T-helper 1 cell treated with Interleukin-12 subunit alpha and Interleukin-12 subunit beta and Interleukin-4 antibody, amounts not matched to agents 30 ng/mL and 1 ng/mL, for 36 hours (primary cell): Measurements from ENCODE around the gene JAG1. TPM values are rescaled to one million over a fixed set of nuclear protein-coding genes. Genes with fewer than 3 reads are reported as not detected.
"Not testable (repeated sequence)": the region's sequence is repeated elsewhere in the genome, so short reads cannot be mapped to it uniquely, and the experiment has no call there.

Experiments used
- intact Hi-C: fragments of 100-400 bp; cut with micrococcal nuclease; formaldehyde crosslinking; loops from one replicate; pipeline ENCODE4 v1.15.1; 2024
- total RNA-seq: library from RNA; stranded (reverse); gene quantifications from 2 replicates; pipeline ENCODE4 v1.2.3, GENCODE V29; 2022

JAG1 gene
- total RNA-seq, 1 donor from 2014 or later = 0.88 TPM

- intact Hi-C loops = not testable (repeated sequence)
Observed at GRCh38 chr20:10590446-10590845, 83.4 kb downstream of the JAG1 start.

Other genes starting within 250 kb of the JAG1 start
- gene MKKS, start 239.8 kb downstream of the JAG1 start, total RNA-seq = 7.3 and 7.4 TPM in 2 replicates
- 5.3 and 6.1 TPM in 2 replicates for gene SLX4IP, start 238.7 kb downstream of the JAG1 start, total RNA-seq